Lung (tissue), 12 donors: ENCODE data around the gene NME3. TPM values are rescaled to one million over a fixed set of nuclear protein-coding genes. Genes with fewer than 3 reads are reported as not detected.

Experiments
- ATAC-seq: fragments of 200-7000 bp; cut with Tn5 transposase; one replicate; pipeline ENCODE4 v1.9.1; 2020; ENCODE audit warnings: moderate number of reproducible peaks; ENCODE audit not compliant: insufficient read depth, low FRiP score
- DNase-seq, 3 donors: peaks; one replicate each; pipeline ENCODE4 v3.0.0-alpha.2; 2013 to 2017
- H3K27ac ChIP-seq, 2 donors: one replicate each; pipeline ENCODE4 v1.5.1; 2013; ENCODE audit warnings: mild to moderate bottlenecking in 2 of 2, moderate library complexity in 2 of 2, control low read depth in 1 of 2, inconsistent platforms in 1 of 2, low read depth in 1 of 2, low read length in 1 of 2
- H3K27me3 ChIP-seq, 3 donors: one replicate each; pipeline ENCODE4 v1.5.1; 2013; ENCODE audit warnings: low read length in 2 of 3; ENCODE audit not compliant: control insufficient read depth in 3 of 3, insufficient read depth in 3 of 3
- H3K36me3 ChIP-seq, 4 donors: one replicate each; pipeline ENCODE4 v1.5.1; 2013; ENCODE audit warnings: low read length in 4 of 4, mild to moderate bottlenecking in 1 of 4, moderate library complexity in 1 of 4; ENCODE audit not compliant: control insufficient read depth in 4 of 4, insufficient read depth in 4 of 4
- H3K4me1 ChIP-seq, 5 donors: one replicate each; pipeline ENCODE4 v1.5.1; 2013; ENCODE audit warnings: low read length in 5 of 5, mild to moderate bottlenecking in 2 of 5, moderate library complexity in 1 of 5; ENCODE audit not compliant: control insufficient read depth in 5 of 5, insufficient read depth in 5 of 5
- H3K4me3 ChIP-seq: one replicate; pipeline ENCODE4 v1.5.1; 2013; ENCODE audit warnings: mild to moderate bottlenecking, control low read depth, moderate library complexity
- H3K9ac ChIP-seq, 2 donors: one replicate each; pipeline ENCODE4 v1.5.1; 2013; ENCODE audit warnings: low read length in 2 of 2, control low read depth in 1 of 2; ENCODE audit not compliant: insufficient read depth in 1 of 2
- H3K9me3 ChIP-seq, 4 donors: one replicate each; pipeline ENCODE4 v1.5.1; 2013; ENCODE audit warnings: low read length in 3 of 4, mild to moderate bottlenecking in 1 of 4, moderate library complexity in 1 of 4; ENCODE audit not compliant: control insufficient read depth in 4 of 4, insufficient read depth in 3 of 4
- CTCF ChIP-seq: IDR thresholded peaks from 2 replicates; pipeline ENCODE4 v1.5.1; 2012; ENCODE audit warnings: mild to moderate bottlenecking; ENCODE audit errors: control extremely low read depth, extremely low read depth
- WGBS, 2 donors: extraction: QIAGEN DNeasy Blood & Tissue Kit; methylation state at CpG; one replicate each; pipeline ENCODE4 v1.1.7; 2013; 5-methylcytosine and 5-hydroxymethylcytosine counted together
- polyA plus RNA-seq, 2 donors: library from polyadenylated mRNA; stranded (reverse); fragments of 200-250 nt; gene quantifications; one replicate each; pipeline ENCODE4 v1.2.1, GENCODE V29; 2013
- total RNA-seq, 2 donors: library from RNA; depleted of rRNA in 1 of 2; stranded (reverse); fragments of >200 nt in 1 of 2; gene quantifications; one replicate each; pipeline ENCODE4 v1.2.1, GENCODE V29; 2014 to 2021
- donor health status: control.
- donor health status: control.
- donor health status: Bipolar disorder and iron deficiency.
- donor health status: healthy.
- donor health status: DM: yes; HTN: yes; CAD: no.

The NME3 gene
- total and polyA plus RNA-seq, 4 donors = 25.1 to 197 (median 66.9) TPM

- Histone ChIP-seq H3K36me3 (peaks cover 0 to 43% (median 4%) of the 10 kb centered on the region in 4 donors), H3K9ac (no peak overlapping the region)
These were observed 13.9 kb upstream of the NME3 start for GRCh38 chr16:1784977-1785845.

GRCh38 chr16:1782408-1783264 is 11.3 kb upstream of the NME3 start, which contains the start of the genes NUBP2 and SPSB3:
NUBP2 (plus strand) TSS chr16:1782960; CDS start chr16:1783021, 61 bp downstream.
SPSB3 (minus strand) TSS chr16:1782571; CDS start chr16:1781483, 1,088 bp downstream.
- no peak for TF ChIP-seq CTCF
- peak within 1 kb of the TSS in 1 of 2 donors; percentile 70 for H3K9ac ChIP-seq
- H3K9me3 ChIP-seq = no peaks in the 10 kb centered on the region
- H3K36me3 ChIP-seq = peaks cover 0 to 36% (median 8%) of the 10 kb centered on the region in 4 donors
- peaks cover 0 to 14% (median 6%) of the 10 kb centered on the region in 5 donors for H3K4me1 ChIP-seq
- H3K27ac ChIP-seq = peak within 1 kb of the TSS; percentile 78 to 93
- no peaks in the 10 kb centered on the region for H3K27me3 ChIP-seq
- DNase-seq = peak; percentile 100
- ATAC-seq = peak; percentile 97
- H3K4me3 ChIP-seq = peak within 1 kb of the TSS; percentile 81
- WGBS, 2 donors = 0% methylated on average over 99 to 102 of the region's 102 CpGs

More at GRCh38 chr16:1784977-1785845, 13.9 kb upstream of the NME3 start:
- Histone ChIP-seq H3K27ac (no peak overlapping the region), H3K27me3 (no peaks in the 10 kb centered on the region), H3K4me1 (peaks cover 0 to 14% (median 6%) of the 10 kb centered on the region in 5 donors), H3K4me3 (no peak overlapping the region), H3K9me3 (no peaks in the 10 kb centered on the region)
- no peak for ATAC-seq
- TF ChIP-seq CTCF = no peak
- 93 to 95% methylated on average over 26 of the region's 26 CpGs for WGBS, 2 donors
- DNase-seq = peak in 1 of 3 donors; percentile 11

- peak; percentile 6 for ATAC-seq
- peaks cover 0 to 36% (median 11%) of the 10 kb centered on the region in 4 donors for H3K36me3 ChIP-seq
These were observed 10.5 kb upstream of the NME3 start for GRCh38 chr16:1781758-1782407.

More at GRCh38 chr16:1781758-1782407, 10.5 kb upstream of the NME3 start:
- Histone ChIP-seq H3K27ac (peak overlapping the region; percentile 78 to 93), H3K4me1 (peaks cover 0 to 14% (median 6%) of the 10 kb centered on the region in 5 donors), H3K27me3 (no peaks in the 10 kb centered on the region), H3K9me3 (no peaks in the 10 kb centered on the region), H3K4me3 (peak overlapping the region; percentile 81), H3K9ac (no peak overlapping the region)
- no peak for DNase-seq
- no peak for TF ChIP-seq CTCF
- WGBS, 2 donors = 0 to 1% methylated on average over 56 to 70 of the region's 70 CpGs
